GM10847 (cell line): ENCODE results near the gene ZXDC.

Experiments
- POLR2A ChIP-seq: IDR thresholded peaks from 2 replicates; pipeline ENCODE4 v1.6.1; 2011; ENCODE audit not compliant: insufficient read length; ENCODE audit errors: extremely low read depth

Gene ZXDC

DNA sequence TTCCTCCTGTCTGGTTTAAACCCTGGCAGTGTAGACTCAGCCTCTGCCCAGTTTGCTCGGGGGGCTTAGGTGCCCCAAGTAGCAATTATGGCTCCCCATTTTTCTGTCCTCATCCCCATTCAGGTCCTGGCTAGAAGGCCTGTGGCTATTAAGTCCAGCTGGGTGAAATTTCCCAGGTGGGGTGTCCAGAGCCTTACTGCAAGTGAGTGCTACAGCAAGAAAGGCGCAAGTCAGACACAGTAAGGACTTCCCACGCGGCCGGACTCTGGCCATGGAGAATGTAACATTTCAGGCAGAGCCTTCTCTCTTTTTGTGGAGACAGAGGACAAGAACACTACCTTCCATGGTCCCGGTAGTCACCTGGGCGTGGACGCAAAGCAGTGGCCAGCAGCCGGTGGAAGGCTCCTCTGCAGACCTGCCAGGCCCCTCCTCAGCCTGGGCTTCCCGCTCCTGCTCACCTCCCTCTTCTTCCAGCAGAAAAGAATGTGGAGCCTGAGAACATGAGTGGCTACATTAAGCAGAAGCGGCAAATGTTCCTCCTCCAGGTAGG lies 57.6 kb downstream of the ZXDC start:
- no peak for TF ChIP-seq POLR2A

DNA sequence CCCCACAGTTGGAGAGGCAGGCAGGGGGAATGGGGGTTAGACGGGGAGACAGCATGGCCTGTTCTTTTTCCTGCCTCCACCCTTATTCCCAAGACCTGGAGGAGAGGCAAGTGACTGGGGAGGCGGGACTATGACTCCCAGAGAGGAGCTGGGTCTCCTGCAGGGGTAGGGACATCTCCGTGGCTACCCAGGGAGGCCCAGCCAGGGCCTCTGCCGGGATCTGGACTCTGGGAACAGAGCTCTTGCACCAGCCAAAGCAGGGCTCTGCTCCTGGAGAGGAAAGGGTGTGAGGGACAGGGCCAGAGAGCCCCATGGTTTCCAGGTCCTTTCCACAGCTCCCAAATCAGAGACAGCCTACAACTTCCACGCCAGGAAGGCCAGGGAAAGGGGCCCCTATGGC lies 58.2 kb downstream of the ZXDC start:
- TF ChIP-seq POLR2A: no peak

DNA sequence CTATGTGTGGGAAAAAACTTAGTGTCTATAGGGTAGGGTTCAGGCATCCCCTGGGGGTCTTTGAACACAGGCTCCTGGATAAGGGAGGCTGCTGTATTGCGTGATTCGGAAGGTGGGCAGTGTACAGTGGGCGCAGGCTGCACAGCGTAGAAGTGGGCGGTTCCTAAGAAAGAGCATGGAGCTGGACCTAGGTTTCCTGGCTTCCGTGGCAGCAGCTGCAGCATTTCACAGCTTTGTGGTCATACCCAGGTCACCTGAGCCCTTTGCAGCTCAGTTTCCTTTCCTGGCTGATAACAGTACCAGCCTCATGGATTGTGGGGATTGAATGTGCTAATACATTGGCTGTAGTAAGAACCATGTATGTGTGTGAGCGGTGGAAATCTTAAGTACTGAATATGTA lies 58.7 kb downstream of the ZXDC start:
- TF ChIP-seq POLR2A: no peak

DNA sequence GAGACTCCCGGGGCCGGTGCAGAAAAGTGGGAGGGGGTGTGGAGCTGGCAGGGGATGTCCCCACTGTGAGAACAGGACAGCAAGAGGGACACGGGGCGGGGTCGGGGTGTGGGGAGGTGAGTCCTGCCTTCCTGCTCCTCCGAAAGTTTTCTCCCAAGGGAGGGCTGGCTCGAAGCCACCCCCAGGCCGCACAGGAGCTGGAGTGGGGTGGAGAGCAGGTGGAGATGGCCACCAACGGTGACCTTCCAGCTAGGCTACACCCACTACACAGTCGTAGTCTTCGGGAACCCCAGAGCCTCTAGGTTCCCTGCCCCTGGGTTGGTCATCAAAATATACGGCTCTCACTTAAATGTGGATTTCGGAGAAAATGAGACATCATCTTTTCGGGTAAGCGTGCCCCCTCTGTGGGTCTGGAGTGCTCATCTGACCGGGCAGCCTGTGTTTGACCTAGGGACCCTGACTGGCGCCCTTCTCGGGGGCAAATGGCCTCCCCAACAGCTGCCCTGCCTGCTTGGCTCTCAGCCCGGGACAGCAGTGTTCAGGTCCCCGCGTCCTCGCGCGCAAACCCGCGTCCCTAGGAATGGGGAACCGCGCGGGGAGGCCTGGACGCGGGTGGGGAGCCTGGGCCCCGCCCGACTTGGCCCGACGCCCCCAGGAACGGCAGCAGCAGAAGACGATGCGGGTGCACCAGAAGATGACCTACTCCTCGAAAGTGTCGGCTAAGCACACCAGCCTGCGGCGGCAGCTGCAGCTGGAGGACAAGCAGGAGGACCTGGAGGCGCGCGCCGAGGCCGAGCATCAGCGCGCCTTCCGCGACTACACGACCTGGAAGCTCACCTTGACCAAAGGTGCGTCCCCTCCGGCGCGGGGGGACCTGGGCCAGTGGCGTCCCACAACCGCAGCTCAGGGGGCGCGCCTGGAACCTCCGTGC lies 59.8 kb downstream of the ZXDC start:
- TF ChIP-seq POLR2A: no peak

DNA sequence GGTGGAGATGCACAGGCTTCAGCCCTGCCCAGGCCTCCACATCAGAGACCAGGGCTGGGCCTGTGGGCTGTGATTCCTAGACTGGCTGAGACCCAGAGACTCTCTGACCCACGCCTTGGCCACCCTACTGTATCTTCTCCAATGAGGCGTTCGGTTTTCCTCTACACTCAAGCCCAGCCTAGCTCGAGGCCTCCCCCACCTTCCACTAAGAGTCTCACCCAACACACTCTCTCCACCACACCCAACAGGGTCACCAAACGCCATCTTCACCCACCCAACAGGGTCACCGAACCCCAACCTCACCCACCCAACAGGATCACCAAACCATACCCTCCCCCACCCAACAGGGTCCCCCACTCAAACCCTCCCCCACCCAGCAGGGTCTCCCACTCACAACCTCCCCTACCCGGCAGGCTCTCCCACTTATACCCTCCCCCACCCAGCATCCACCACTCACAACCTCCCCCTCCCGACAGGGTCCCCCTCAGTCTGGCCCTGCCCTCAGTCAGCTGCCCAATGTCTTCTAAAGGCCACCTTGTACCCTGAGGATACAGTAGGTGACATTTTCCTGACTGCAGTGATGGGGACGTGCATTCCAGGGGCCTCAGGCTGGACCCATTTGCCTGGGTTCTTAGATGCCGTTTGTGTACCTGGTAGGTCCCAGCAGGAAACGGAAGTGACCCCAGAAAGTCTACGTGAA lies 60.6 kb downstream of the ZXDC start:
- no peak for TF ChIP-seq POLR2A

DNA sequence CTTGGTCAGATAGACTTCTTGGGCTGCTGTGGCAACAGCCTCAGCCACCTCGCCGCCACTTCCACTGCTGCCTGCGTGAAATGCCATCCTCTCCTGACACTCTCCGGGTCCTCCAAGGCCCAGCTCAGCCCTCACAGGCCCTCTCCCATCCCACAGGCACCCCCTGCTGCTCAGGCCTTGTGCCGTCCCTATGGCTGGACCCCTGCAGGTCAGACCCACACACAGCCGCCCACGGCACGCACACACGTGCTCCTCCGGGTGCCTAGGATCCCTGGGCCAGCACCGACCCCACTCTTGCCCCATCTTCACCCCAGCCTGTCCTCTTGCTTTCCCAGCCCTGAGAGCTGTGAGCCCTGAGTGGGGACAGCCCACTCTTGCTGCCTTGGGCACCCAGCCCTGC lies 61.3 kb downstream of the ZXDC start:
- TF ChIP-seq POLR2A: no peak

DNA sequence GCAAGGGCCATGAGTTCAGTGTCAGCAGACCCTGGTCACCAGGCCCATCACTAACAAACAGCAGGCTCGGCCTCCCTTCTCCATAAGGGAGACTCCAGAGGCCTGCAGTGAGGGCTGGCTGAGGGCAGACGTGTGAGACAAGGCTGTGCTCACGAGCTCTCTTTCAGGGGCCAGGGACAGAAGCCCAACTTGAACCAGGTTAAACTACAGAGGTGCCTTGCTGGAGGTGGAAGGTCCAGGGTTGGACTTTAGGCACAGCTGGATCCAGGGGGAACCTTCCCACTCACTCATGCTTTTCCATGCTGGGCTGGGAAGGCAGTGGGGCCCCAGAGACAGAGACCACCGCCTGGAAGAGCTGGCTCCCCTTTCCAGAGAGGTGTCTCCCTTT lies 62.0 kb downstream of the ZXDC start:
- no peak for TF ChIP-seq POLR2A

DNA sequence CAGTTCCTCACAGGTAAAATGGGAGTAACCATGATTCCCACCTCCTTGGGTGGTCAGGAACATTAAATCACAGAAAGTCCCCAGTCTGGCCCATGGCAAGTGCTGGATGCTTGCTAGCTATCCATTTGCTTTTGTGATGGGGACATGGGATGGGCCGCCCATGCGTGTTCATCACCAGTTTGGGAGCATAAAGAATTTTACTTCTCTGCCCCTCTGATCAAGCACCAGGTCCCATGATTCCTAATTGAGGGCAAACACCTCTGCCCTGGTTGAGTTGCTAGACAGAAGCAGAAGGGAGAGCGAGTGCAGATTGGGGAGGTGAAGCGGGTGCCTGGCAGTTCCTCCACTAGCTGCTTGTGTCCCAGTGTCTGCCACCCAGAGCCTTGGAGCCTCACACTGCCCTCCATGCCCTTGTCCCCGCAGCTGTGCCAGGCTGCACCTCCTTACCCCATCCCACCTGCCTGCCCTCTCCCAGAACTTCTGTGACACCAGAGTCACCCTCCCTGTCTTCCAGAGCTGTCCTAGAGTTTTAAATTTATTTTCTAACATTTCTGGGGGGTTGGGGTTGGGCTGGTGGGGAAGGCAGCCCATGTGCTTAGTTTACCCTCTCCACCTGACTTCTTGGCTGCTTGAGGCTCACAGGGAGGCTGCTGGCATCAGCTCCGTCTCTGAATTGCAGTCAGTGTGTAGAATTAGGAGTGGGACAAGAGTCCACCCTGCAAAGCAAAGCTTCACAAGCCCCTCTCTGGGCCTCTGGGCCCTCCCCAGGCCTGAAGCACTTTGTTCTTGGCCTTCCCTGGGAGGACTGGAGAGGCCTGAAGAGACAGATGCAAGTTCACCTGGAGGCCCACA lies 62.6 kb downstream of the ZXDC start:
- no peak for TF ChIP-seq POLR2A

DNA sequence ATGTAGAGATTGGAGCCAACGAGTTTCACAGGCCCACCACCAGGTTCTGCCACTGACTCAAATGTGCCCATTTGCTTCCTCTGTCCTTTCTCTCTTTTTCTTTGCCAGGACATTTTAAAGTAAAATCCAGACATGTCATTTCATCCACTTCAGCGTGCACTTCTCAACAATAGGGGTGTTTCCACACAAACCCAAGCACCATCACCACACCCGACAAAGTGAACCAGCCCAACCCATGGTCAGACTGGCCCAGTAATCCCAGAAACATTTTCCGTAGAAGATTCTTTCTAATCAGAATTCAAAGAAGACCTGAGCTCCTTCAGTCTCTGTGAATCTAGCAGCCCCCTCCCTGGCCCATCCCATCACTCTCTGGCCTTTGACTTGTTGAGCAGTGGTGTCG lies 67.6 kb downstream of the ZXDC start:
- TF ChIP-seq POLR2A: no peak

DNA sequence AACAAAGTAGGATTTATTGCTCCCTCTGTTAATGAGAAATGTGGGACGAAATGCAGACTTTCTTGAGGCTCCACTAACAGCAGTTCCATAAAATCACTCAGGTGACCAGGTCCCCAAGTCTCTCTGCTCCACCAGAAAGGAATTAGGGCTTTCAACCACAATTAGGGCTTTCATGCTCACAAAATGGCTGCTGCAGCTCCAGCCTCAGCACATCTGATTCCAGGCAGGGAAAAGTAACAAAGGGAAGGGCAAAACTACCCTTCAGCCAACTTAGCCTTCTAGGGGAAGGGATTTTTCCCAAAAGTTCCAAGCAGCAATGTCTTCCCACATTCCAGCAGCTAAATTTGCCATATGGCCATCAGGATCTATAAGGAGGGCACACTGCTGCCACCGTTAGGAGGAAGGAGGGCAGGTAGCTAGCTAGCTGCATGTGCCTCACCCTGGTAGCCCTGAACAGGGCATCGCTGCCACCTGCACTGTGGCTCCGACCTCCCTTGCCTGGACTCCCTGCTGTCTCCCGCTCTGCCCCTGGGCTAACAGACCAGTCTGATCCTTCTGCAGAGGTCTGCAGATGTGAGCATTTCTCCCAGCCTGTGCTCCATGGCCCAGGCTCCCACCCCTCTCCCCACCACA lies 68.2 kb downstream of the ZXDC start:
- no peak for TF ChIP-seq POLR2A

DNA sequence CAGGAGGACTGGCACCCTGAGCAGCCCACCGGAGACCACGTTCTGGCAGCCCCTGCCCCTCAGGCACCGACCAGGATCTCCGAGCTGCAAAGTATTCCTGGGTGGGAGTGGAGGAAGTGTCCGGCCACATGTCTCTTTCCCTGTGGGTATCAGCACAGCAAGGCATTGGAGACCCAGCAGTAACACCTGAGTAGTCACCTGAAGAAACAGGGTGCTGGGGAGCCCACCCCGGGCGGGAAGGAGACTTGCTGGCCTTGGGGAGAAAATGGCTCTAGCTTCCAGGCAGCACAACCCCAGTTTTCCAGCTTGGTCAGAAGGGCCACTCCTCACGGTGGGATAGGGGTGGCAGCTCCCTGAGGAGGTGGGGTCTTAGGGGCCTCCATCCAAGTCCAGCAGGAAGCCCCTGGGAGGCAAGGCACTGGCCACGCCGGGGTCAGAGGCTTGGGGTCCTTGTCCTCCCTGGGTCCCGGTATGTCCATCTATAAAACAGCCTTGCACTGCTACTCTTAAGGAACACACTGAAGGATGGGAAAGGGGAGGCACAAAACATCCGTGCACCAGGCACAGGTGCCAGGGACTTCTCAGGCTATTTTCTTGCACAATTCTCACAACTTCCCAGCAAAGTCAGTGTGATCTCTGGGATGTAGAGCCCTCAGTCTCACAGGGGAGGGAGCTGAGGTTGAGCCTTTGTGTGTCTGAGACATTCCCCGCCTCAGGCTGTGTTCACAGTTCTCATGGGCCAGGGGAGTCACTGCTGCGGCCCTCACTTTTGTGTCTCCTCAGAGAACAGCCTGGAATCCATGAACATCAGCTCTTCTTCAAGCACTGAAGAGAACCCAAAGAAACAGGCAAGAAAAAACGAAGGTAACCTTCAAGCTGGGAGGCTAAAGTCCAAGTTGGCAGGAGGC lies 69.0 kb downstream of the ZXDC start:
- TF ChIP-seq POLR2A: no peak

DNA sequence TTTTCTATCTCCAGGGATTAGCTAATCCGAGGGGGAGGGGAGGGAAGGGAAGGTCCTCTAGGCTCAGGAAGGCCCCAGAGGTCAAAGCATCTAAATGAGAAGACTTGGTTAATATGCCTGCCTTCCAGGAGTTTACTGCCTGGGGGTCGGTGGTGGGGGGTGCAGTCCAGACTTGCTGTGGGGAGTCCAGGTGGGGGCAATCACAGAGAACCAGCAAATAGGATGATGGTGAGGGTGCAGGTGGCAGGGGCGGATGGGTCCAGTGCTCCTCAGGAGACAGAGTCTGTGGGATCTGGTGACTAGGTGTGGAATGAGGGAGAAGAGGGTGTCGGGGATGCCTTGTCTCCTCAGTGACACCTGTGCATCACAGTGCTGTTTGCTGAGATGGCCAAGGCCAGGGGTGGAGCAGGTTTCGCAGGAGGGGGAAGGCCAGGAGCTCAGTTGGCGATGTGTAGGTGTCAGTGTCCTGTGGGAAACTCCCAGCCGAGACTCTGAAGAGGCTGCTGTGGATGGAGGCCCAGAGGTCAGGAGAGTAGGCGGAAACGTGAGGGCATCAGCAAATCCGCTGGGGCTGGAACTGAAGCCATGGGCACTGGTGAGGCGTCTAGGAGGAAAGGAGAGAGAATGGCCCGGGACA lies 72.9 kb downstream of the ZXDC start:
- no peak for TF ChIP-seq POLR2A

DNA sequence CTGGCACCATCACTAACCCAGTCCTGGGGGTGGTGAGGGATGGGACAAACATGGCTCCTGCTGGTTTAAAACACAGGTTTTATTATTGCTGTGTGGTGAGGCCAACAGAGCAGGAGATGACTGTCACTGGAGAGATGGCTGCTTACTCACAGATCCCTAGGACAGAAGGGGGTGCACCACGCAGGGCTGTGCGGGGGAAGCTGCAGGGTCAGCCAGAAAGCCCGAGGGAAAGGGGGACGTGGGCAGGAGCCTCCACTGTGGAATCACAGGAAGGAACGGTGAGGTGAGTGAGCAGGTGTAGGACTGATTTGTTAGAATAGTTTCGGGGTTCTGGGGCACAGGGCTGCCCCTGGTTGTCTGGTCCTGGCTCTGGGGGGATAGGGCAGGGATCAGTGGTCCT lies 73.5 kb downstream of the ZXDC start:
- TF ChIP-seq POLR2A: no peak
